ENCODE measurements around the gene DHX34. TPM values are rescaled to one million over a fixed set of nuclear protein-coding genes. Genes with fewer than 3 reads are reported as not detected.

The DHX34 gene
- total RNA-seq, 2 donors from 2014 or later = 20.4 to 21.3 TPM

DNA sequence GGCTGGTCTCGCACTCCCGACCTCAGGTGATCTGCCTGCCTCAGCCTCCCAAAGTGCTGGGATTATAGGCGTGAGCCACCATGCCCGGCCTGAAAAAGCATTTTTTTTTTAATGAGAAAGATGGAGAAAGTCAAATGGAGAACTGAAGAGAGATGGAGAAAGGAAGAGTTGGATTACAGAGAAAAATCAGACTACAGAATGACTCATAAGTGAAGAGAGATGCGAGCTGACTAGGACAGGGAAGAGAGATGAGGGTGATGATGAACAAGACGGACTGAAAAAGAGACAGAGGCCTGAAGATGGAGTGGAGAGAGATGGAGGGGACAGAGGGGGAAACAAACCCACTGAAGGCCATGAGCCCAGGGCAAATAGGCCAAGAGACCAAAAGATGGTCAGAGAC is 1.5 kb downstream of the DHX34 start:
- H3K27me3 ChIP-seq (replicated peaks; ENCODE audit: insufficient read depth) = no peaks in the 10 kb centered on the region
- ATAC-seq (ENCODE audit: insufficient number of reproducible peaks, low FRiP score, low read depth) = no peak

DNA sequence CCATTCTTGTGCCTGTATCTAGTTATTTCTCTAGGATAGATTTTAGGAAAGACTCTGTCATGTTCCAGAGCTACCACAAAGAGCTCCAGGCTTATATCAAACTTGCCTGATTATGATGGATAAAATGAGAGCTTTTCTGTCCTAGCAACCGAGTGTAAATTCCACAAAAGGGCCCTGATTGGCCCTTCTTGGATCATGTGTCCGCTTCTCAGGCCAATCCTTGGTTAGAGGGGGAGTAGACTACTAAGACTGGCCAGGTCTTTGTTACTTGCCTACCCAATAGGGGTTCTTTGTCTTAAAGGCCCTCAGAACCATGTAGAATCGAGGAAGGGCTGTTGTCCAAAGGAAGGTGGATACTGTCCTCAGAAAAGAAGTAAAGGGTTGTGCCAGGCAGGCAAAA is 2.4 kb downstream of the DHX34 start:
- DNase-seq (ENCODE audit: low spot score) = no peak
- Histone ChIP-seq H3K27me3 (replicated peaks; ENCODE audit: insufficient read depth) (no peaks in the 10 kb centered on the region), H3K4me3 (no peak overlapping the region), H3K9me3 (no peaks in the 10 kb centered on the region), H3K4me1 (ENCODE audit: control insufficient read depth in 1 of 2, low read depth in 2 of 2) (peaks cover 10 to 15% of the 10 kb centered on the region in 2 donors), H3K27ac (no peak overlapping the region), H3K36me3 (peaks cover 34% of the 10 kb centered on the region)
- TF ChIP-seq CTCF (IDR thresholded peaks at IDR 0.05) = no peak
- no peak for ATAC-seq (ENCODE audit: insufficient number of reproducible peaks, low FRiP score, low read depth)

More for the DNA sequence above, 1.5 kb downstream of the DHX34 start:
- H3K9me3 ChIP-seq = no peaks in the 10 kb centered on the region
- no peak overlapping the region for H3K4me3 ChIP-seq
- H3K4me1 ChIP-seq (ENCODE audit: control insufficient read depth in 1 of 2, low read depth in 2 of 2) = peaks cover 10 to 15% of the 10 kb centered on the region in 2 donors
- no peak for DNase-seq (ENCODE audit: low spot score)
- TF ChIP-seq CTCF (IDR thresholded peaks at IDR 0.05) = no peak
- no peak overlapping the region for H3K27ac ChIP-seq
- H3K36me3 ChIP-seq = peaks cover 26% of the 10 kb centered on the region

DNA sequence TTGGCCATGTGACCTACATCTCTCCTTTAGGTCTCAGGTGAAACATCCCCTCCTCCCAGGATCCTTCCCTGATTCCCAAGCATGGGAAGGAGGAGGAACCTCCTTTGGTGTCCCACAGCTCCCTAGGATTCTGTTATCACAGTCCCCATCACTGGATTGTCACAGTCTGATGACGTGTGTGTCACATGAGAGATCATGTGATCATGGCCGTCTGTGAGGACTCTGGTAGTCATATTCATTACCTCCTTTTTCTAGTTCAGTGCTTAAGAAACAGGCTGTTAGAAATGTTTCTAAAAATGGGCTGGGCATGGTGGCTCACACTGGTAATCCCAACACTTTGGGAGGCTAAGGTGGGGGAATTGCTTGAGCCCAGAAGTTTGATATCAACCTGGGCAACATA is 3.0 kb downstream of the DHX34 start:
- no peak for TF ChIP-seq CTCF (IDR thresholded peaks at IDR 0.05)
- ATAC-seq (ENCODE audit: insufficient number of reproducible peaks, low FRiP score, low read depth) = no peak
- peaks cover 10 to 15% of the 10 kb centered on the region in 2 donors for H3K4me1 ChIP-seq (ENCODE audit: control insufficient read depth in 1 of 2, low read depth in 2 of 2)
- no peaks in the 10 kb centered on the region for H3K9me3 ChIP-seq
- DNase-seq (ENCODE audit: low spot score) = no peak
- H3K36me3 ChIP-seq = peaks cover 36% of the 10 kb centered on the region
- H3K27ac ChIP-seq = no peak overlapping the region
- no peaks in the 10 kb centered on the region for H3K27me3 ChIP-seq (replicated peaks; ENCODE audit: insufficient read depth)
- H3K4me3 ChIP-seq = no peak overlapping the region

DNA sequence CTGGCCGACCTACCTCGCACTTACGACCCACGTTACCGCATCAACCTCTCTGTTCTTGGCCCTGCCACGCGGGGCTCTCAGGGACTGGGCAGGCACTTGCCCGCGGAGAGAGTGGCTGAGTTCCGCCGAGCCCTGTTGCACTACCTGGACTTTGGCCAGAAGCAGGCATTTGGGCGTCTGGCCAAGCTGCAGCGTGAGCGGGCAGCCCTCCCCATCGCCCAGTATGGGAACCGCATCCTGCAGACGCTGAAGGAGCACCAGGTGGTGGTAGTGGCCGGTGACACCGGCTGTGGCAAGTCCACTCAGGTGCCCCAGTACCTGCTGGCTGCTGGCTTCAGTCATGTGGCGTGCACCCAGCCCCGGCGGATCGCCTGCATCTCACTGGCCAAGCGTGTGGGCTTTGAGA is 4.2 kb downstream of the DHX34 start:
- TF ChIP-seq CTCF (IDR thresholded peaks at IDR 0.05) = no peak
- DNase-seq (ENCODE audit: low spot score) = no peak
- no peak for ATAC-seq (ENCODE audit: insufficient number of reproducible peaks, low FRiP score, low read depth)
- Histone ChIP-seq H3K4me1 (ENCODE audit: control insufficient read depth in 1 of 2, low read depth in 2 of 2) (peaks cover 10 to 15% of the 10 kb centered on the region in 2 donors), H3K36me3 (peaks cover 48% of the 10 kb centered on the region), H3K9me3 (no peaks in the 10 kb centered on the region), H3K27me3 (replicated peaks; ENCODE audit: insufficient read depth) (no peaks in the 10 kb centered on the region), H3K27ac (no peak overlapping the region), H3K4me3 (no peak overlapping the region)

DNA sequence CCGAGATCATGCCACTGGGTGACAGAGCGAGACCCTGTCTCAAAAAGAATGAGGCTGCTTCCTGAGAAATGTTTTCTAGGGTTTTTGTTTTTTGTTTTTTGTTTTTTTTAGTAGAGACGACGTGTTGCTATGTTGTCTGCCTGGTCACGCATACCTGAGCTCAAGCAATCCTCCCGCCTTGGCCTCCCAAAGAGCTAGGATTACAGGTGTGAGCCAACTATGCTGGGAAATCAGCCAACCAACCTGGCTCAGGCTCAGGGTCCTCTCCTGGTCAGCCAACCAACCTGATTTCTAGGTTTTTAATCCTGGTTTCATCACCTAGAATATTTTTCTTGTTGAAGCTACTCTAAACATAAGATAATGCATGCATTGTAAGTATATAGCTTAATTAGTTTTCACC is 7.8 kb downstream of the DHX34 start:
- Histone ChIP-seq H3K4me1 (ENCODE audit: control insufficient read depth in 1 of 2, low read depth in 2 of 2) (no peaks in the 10 kb centered on the region), H3K4me3 (no peak overlapping the region), H3K9me3 (no peaks in the 10 kb centered on the region), H3K36me3 (peaks cover 82% of the 10 kb centered on the region), H3K27ac (no peak overlapping the region), H3K27me3 (replicated peaks; ENCODE audit: insufficient read depth) (no peaks in the 10 kb centered on the region)
- DNase-seq (ENCODE audit: low spot score) (no peak), ATAC-seq (ENCODE audit: insufficient number of reproducible peaks, low FRiP score, low read depth) (no peak)
- no peak for TF ChIP-seq CTCF (IDR thresholded peaks at IDR 0.05)
